ENCODE data around the gene AOAH. TPM values are rescaled to one million over a fixed set of nuclear protein-coding genes. Genes with fewer than 3 reads are reported as not detected.

Gene AOAH
- total and polyA plus RNA-seq, 2 of the 4 experiments (the other 2 are of a cell fraction) = not detected

GRCh38 chr7:36549029-36549428, 175.3 kb downstream of the AOAH start:
- Histone ChIP-seq H2AK5ac (ENCODE audit: low read depth, low read length) (no peak overlapping the region), H3K23ac (ENCODE audit: low read depth, low read length) (no peak overlapping the region), H2BK120ac (ENCODE audit: low read depth, low read length) (no peak overlapping the region), H3K27me3 (ENCODE audit: control insufficient read depth, insufficient read depth, low read length) (peaks cover 1% of the 10 kb centered on the region; the same call in 1 of the 2 replicates), H4K91ac (ENCODE audit: insufficient read depth, low read depth, low read length) (no peak overlapping the region), H3K27ac (ENCODE audit: insufficient read depth, low read length) (no peak overlapping the region), H2BK5ac (ENCODE audit: low read depth, low read length, poor library complexity, severe bottlenecking) (no peak overlapping the region), H3K14ac (replicated peaks; ENCODE audit: low read depth, low read length) (no peak overlapping the region), H3K4me2 (ENCODE audit: low read depth, low read length) (no peak overlapping the region), H4K8ac (ENCODE audit: low read depth in 2 of 2, low read length in 2 of 2) (no peak overlapping the region), H3K9ac (ENCODE audit: low read depth, low read length) (no peak overlapping the region), H2BK15ac (ENCODE audit: low read depth, low read length) (no peak overlapping the region), H2BK20ac (ENCODE audit: low read depth, low read length) (no peak overlapping the region), H2AFZ (replicated peaks; ENCODE audit: low read length, poor library complexity) (no peak overlapping the region), H4K5ac (ENCODE audit: low read depth, low read length) (no peak overlapping the region), H3K4me1 (ENCODE audit: control insufficient read depth, insufficient read depth, low read length) (no peaks in the 10 kb centered on the region), H3K79me1 (ENCODE audit: low read depth in 1 of 2, low read length in 2 of 2) (no peaks in the 10 kb centered on the region), H3K4me3 (ENCODE audit: insufficient read depth, low read depth, low read length) (no peak overlapping the region), H3K56ac (ENCODE audit: extremely low read depth, insufficient read depth, low read length) (no peak overlapping the region), H3K36me3 (ENCODE audit: control insufficient read depth, insufficient read depth, low read length) (no peaks in the 10 kb centered on the region), H2AK9ac (replicated peaks; ENCODE audit: low read depth, low read length, poor library complexity) (no peak overlapping the region), H3K4ac (ENCODE audit: low read depth, low read length) (no peak overlapping the region), H4K20me1 (ENCODE audit: insufficient read depth, low read length) (no peaks in the 10 kb centered on the region), H3K9me3 (ENCODE audit: control insufficient read depth, insufficient read depth, low read length) (no peaks in the 10 kb centered on the region), H3K18ac (ENCODE audit: low read depth, low read length) (no peak overlapping the region), H3K9me1 (ENCODE audit: insufficient read depth, low read length) (no peaks in the 10 kb centered on the region)
- WGBS, 2 experiments (ENCODE audit: extremely low coverage in 2 of 2, insufficient read length in 1 of 2) = 83% methylated on average over 1 of the region's 2 CpGs; no CpG with 5 or more reads in 1 of the 2 experiments
- BruUV-seq (replicated peaks) = no TSS peak
- ChIA-PET CTCF (no interaction called here), POLR2A (ENCODE audit: unreplicated experiment) (no interaction called here)
- TF ChIP-seq NFE2L2 (IDR thresholded peaks at IDR 0.05; ENCODE audit: low read depth, low read length) (no peak), USF2 (IDR thresholded peaks at IDR 0.05; ENCODE audit: low read depth, low read length) (no peak), RAD21 (IDR thresholded peaks at IDR 0.05; ENCODE audit: low read length) (no peak)
- ATAC-seq (ENCODE audit: low read depth) (no peak), DNase-seq (no peak)
- intact Hi-C loops (cut with micrococcal nuclease) = no loop called here
- dilution Hi-C loops (cut with HindIII; ENCODE audit: low sequenced_read_pairs, unreplicated experiment) = no loop called here
- in situ Hi-C loops (cut with MboI; ENCODE audit: low sequenced_read_pairs) = no loop called here

Measured in IMR-90 (cell line).